ENCODE data around the gene MPV17.

GRCh38 chr2:27271631-27272340, 51.1 kb downstream of the MPV17 start:
- TF ChIP-seq CTCF (IDR thresholded peaks at IDR 0.05; ENCODE audit: low read length) = no peak
- TF ChIP-seq EZH2 (IDR thresholded peaks at IDR 0.05; ENCODE audit: borderline replicate concordance, low read length) = no peak
